ENCODE measurements around the gene SEPHS2.
A peak's percentile ranks its signal among the peaks of the same experiment; 100 is the strongest.
"Not testable (repeated sequence)": the region's sequence is repeated elsewhere in the genome, so short reads cannot be mapped to it uniquely, and the experiment has no call there.

The SEPHS2 gene

DNA sequence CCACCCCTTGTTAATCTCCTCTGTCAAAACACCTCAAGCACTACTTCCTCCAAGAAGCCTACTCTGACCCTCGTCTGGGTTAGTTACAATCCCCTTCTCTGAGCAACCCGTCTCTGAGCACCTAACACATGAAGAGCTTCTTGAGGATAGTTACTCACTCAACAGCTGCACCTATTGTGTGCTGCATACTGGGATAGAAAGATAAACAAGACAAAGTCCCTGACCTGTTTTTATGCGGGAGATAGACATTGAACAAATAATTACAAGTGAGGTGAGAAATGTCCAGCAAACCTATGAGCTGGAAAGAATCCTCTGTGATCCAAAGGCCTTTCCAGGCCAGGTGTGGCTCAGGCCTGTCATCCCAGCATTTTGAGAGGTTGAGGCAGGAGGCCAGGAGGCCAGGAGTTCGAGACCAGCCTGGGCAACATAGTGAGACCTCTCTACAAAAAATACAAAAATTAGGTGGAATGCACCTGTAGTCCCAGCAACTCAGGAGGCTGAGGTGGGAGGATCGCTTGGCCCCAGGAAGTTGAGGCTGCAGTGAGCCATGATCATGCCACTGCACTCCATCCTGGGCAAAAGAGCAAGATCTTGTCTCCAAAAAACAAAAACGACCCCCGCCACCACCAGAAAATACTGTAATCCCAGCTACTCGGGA lies 43.8 kb downstream of the SEPHS2 start:
- H3K4me3 ChIP-seq (ENCODE audit: insufficient read depth, low read depth, low read length, poor library complexity, severe bottlenecking): no peak overlapping the region
- H3K9me3 ChIP-seq (ENCODE audit: control insufficient read depth, low read length): no peaks in the 10 kb centered on the region
- H3K27me3 ChIP-seq (replicated peaks; ENCODE audit: control insufficient read depth, insufficient read depth, low read length, poor library complexity, severe bottlenecking): no peaks in the 10 kb centered on the region
- DNase-seq: no peak
- H3K36me3 ChIP-seq (ENCODE audit: control insufficient read depth, insufficient read depth, low read length): peaks cover 14% of the 10 kb centered on the region
- H3K27ac ChIP-seq (ENCODE audit: insufficient read depth, low read length, poor library complexity, severe bottlenecking): no peak overlapping the region
- peaks cover 14% of the 10 kb centered on the region for H3K4me1 ChIP-seq (ENCODE audit: control insufficient read depth, insufficient read depth, low read length, poor library complexity, severe bottlenecking)

DNA sequence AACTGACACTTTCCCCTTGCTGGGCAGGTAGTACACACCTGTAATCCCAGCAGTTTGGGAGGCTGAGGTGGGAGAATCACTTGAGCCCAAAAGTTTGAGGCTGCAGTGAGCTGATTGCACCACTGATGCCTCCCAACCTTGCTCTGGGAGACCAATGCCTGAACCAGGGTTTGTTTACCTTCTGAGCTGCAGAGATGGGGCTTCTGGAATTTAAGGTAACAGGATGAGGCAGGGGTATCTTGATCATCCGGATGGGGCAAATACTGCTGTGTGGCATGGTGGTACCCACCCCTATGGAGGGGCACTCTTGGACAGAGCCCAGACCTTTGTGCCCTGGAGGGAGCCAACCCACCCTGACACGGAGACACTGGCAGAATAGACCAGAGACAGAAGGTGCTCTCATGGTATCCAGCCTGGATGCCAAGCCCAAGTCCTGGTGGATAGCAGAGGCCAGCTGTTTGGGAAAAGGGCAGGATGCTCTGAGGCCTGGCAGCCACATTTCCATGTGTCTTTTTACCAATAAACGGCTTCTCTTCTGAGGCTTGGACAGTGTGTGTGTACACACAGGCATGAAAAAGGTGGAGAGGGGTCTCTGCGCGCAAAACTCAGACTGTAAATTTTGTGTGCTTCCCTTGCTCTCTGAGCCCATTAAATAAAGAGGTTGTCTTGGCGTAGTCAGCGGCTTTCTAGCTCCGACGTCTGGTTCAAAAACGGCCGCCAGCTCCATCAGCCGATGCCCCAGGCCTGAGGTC lies 46.1 kb downstream of the SEPHS2 start:
- Histone ChIP-seq H3K9me3 (ENCODE audit: control insufficient read depth, low read length) (no peaks in the 10 kb centered on the region), H3K36me3 (ENCODE audit: control insufficient read depth, insufficient read depth, low read length) (peaks cover 14% of the 10 kb centered on the region), H3K27ac (ENCODE audit: insufficient read depth, low read length, poor library complexity, severe bottlenecking) (peak overlapping the region; percentile 30), H3K4me1 (ENCODE audit: control insufficient read depth, insufficient read depth, low read length, poor library complexity, severe bottlenecking) (peaks cover 18% of the 10 kb centered on the region), H3K4me3 (ENCODE audit: insufficient read depth, low read depth, low read length, poor library complexity, severe bottlenecking) (peak overlapping the region; percentile 75), H3K27me3 (replicated peaks; ENCODE audit: control insufficient read depth, insufficient read depth, low read length, poor library complexity, severe bottlenecking) (no peaks in the 10 kb centered on the region)
- no peak for DNase-seq

DNA sequence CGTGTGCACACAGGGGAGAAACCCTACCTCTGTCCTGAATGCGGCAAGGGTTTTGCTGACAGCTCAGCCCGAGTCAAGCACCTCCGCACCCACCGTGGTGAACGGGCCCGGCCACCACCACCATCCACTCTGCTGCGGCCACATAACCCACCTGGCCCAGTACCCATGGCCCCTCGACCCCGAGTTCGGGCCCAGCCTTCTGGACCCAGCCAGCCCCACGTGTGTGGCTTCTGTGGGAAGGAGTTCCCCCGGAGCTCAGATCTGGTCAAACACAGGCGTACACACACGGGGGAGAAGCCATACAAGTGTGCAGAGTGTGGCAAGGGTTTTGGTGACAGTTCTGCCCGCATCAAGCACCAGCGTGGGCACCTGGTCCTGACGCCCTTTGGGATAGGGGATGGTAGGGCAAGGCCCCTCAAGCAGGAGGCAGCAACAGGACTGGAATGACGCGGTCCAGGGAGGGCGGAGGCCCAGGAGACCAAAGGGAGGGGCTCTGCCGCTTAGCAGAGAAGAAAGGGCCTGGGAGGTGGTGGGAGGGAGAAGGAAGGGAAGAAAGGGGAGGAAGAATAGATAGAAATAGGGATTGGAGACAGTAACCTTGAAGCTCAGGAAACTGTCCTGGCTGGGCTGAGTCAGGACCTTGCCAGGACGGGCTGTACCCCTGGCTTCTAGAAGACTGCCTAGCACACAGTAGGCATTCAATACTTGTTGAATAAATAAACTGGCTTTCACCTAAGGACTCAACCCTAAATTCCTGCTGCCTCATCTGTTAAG lies 46.8 kb downstream of the SEPHS2 start:
- Histone ChIP-seq H3K4me3 (ENCODE audit: insufficient read depth, low read depth, low read length, poor library complexity, severe bottlenecking) (no peak overlapping the region), H3K27ac (ENCODE audit: insufficient read depth, low read length, poor library complexity, severe bottlenecking) (peak overlapping the region; percentile 30), H3K27me3 (replicated peaks; ENCODE audit: control insufficient read depth, insufficient read depth, low read length, poor library complexity, severe bottlenecking) (no peaks in the 10 kb centered on the region), H3K4me1 (ENCODE audit: control insufficient read depth, insufficient read depth, low read length, poor library complexity, severe bottlenecking) (peaks cover 18% of the 10 kb centered on the region), H3K36me3 (ENCODE audit: control insufficient read depth, insufficient read depth, low read length) (peaks cover 14% of the 10 kb centered on the region), H3K9me3 (ENCODE audit: control insufficient read depth, low read length) (no peaks in the 10 kb centered on the region)
- DNase-seq: no peak

DNA sequence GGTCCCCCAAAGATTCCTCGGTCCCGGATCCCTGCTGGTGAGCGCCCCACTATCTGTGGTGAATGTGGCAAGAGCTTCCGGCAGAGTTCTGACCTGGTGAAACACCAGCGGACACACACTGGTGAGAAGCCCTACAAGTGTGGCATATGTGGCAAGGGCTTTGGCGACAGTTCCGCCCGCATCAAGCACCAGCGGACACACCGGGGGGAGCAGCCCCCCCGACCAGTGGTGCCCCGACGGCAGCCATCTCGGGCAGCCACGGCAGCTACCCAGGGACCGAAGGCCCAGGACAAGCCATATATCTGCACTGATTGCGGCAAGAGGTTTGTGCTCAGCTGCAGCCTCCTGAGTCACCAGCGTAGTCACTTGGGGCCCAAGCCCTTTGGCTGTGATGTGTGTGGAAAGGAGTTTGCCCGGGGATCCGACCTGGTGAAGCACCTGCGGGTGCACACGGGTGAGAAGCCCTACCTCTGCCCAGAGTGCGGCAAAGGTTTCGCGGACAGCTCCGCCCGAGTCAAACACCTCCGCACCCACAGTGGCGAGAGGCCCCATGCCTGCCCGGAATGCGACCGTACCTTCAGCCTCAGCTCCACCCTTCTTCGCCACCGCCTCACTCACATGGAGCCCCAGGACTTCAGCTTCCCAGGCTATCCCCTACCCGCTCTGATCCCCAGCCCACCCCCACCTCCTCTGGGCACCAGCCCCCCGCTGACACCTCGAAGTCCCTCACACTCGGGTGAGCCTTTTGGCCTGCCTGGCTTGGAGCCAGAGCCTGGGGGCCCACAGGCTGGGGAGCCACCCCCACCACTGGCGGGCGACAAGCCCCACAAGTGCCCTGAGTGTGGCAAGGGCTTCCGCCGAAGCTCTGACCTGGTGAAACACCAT lies 47.7 kb downstream of the SEPHS2 start:
- DNase-seq: no peak
- Histone ChIP-seq H3K27ac (ENCODE audit: insufficient read depth, low read length, poor library complexity, severe bottlenecking) (no peak overlapping the region), H3K36me3 (ENCODE audit: control insufficient read depth, insufficient read depth, low read length) (peaks cover 14% of the 10 kb centered on the region), H3K9me3 (ENCODE audit: control insufficient read depth, low read length) (no peaks in the 10 kb centered on the region), H3K4me1 (ENCODE audit: control insufficient read depth, insufficient read depth, low read length, poor library complexity, severe bottlenecking) (peaks cover 18% of the 10 kb centered on the region), H3K27me3 (replicated peaks; ENCODE audit: control insufficient read depth, insufficient read depth, low read length, poor library complexity, severe bottlenecking) (no peaks in the 10 kb centered on the region), H3K4me3 (ENCODE audit: insufficient read depth, low read depth, low read length, poor library complexity, severe bottlenecking) (no peak overlapping the region)

DNA sequence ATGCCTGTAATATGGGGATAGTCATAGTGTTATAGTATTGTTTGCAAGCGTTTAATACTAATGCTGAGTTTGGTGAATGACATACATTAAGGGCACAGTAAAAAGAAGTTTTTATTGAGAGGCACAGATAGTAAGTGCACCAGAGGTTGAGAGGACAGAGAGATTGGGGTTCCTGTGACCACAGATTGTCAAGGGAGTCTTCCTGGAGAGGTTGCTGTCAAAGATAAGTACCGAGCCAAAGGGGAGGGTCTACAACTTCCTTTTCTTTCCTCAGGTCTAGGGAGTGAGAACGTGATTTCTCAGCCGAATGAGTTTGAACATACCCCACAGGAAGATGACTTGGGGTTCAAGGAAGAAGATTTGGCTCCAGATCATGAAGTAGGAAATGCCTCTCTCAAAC lies 48.6 kb downstream of the SEPHS2 start:
- no peaks in the 10 kb centered on the region for H3K27me3 ChIP-seq (replicated peaks; ENCODE audit: control insufficient read depth, insufficient read depth, low read length, poor library complexity, severe bottlenecking)
- DNase-seq: no peak
- H3K4me1 ChIP-seq (ENCODE audit: control insufficient read depth, insufficient read depth, low read length, poor library complexity, severe bottlenecking): peaks cover 18% of the 10 kb centered on the region
- H3K9me3 ChIP-seq (ENCODE audit: control insufficient read depth, low read length): no peaks in the 10 kb centered on the region
- H3K4me3 ChIP-seq (ENCODE audit: insufficient read depth, low read depth, low read length, poor library complexity, severe bottlenecking): no peak overlapping the region
- no peak overlapping the region for H3K27ac ChIP-seq (ENCODE audit: insufficient read depth, low read length, poor library complexity, severe bottlenecking)
- H3K36me3 ChIP-seq (ENCODE audit: control insufficient read depth, insufficient read depth, low read length): peaks cover 14% of the 10 kb centered on the region

DNA sequence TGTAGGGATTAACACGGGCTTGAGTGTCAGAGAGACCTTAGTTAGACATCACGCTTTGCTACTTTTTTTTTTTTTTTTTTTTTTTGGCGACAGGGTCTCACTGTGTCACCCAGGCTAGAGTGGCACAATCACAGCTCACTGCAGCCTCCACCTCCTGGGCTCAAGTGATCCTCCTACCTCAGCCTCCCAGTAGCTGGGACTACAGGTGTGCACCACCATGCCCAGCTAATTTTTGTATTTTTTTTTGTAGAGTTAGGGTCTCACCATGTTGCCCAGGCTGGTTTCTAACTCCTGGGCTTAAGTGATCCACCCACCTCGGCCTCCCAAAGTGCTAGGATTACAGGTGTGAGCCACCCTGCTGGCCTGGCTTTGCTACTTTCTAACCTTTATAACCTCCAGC lies 49.0 kb downstream of the SEPHS2 start:
- not testable (repeated sequence) for H3K27me3 ChIP-seq (replicated peaks; ENCODE audit: control insufficient read depth, insufficient read depth, low read length, poor library complexity, severe bottlenecking); DNase-seq; H3K4me3 ChIP-seq (ENCODE audit: insufficient read depth, low read depth, low read length, poor library complexity, severe bottlenecking); H3K9me3 ChIP-seq (ENCODE audit: control insufficient read depth, low read length); H3K27ac ChIP-seq (ENCODE audit: insufficient read depth, low read length, poor library complexity, severe bottlenecking)
- Histone ChIP-seq H3K4me1 (ENCODE audit: control insufficient read depth, insufficient read depth, low read length, poor library complexity, severe bottlenecking) (peaks cover 18% of the 10 kb centered on the region), H3K36me3 (ENCODE audit: control insufficient read depth, insufficient read depth, low read length) (peaks cover 14% of the 10 kb centered on the region)

DNA sequence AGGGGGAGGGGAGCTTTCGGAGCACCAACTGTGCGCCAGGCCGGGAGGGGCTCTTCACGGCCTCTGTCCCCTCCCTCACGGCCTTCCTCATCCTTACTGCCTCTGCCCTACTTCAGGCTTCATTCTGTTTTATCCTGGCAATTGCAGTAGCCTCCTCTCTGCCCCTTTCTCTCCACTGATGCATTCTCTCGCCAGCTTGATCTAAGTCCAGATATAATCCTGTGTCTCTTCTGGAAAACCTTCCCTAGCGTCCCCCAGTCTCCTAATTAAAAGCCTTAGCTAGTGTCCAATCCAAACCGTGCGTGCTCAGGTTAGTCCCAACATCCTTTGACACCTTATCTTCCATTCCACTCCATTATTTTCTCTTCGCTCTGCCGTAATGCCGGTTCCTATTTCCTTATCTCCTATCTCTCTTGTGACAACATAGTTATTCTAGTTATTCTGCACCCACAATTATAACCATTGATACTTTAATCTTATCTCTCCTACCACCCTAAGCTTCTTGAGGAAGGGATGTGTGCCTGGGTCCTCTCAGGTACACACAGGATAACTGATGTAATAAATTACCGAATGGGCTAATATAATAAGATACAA lies 49.6 kb downstream of the SEPHS2 start:
- Histone ChIP-seq H3K4me3 (ENCODE audit: insufficient read depth, low read depth, low read length, poor library complexity, severe bottlenecking) (peak overlapping the region; percentile 71), H3K4me1 (ENCODE audit: control insufficient read depth, insufficient read depth, low read length, poor library complexity, severe bottlenecking) (peaks cover 18% of the 10 kb centered on the region), H3K27ac (ENCODE audit: insufficient read depth, low read length, poor library complexity, severe bottlenecking) (peak overlapping the region; percentile 61), H3K27me3 (replicated peaks; ENCODE audit: control insufficient read depth, insufficient read depth, low read length, poor library complexity, severe bottlenecking) (no peaks in the 10 kb centered on the region), H3K36me3 (ENCODE audit: control insufficient read depth, insufficient read depth, low read length) (peaks cover 14% of the 10 kb centered on the region), H3K9me3 (ENCODE audit: control insufficient read depth, low read length) (no peaks in the 10 kb centered on the region)
- DNase-seq: no peak

DNA sequence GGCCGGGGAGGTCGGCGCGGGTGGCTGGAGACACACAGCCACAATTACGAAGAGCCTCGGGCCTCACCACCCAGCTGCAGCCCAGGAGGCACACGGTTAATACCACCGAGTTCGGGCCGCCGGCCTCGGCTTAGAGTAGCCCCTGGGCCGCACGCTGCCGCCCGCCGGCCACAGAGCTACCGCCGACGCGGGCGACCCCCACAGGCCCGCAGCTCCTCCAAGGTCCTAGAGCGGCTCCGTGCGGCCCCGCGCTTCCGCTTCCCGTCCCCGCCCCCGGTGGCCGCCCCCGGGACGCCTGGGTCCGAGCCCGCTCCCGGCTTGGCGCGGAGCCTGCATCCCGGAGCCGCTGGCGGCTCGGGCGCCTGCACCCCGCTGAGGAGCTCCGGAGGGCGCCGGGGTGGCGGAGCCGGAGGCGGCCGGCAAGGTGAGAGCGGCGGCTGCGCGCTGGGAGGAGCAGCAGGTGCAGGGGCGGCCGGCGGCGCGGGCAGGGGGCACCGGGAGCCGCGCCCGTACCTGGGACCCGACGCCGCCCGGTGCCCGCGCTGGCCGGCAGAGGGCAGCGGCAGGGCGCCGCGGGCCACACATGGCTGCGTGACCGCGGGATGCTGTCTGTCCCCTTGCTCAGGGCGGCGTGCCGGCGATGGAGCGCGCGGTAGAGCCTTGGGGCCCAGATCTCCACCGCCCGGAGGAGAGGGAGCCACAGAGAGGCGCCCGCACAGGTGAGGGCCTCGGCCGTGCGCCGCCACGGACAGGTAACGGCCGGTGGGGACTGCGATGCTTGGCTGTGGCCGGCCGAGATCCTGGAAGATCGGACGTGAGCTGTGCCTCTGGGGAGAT lies 50.3 kb downstream of the SEPHS2 start, which contains the start of gene ZNF48:
Gene ZNF48 (plus strand): TSS at position 266 of the 837 bp plus-strand sequence. CDS start 375 bp downstream, at position 641.
- peak; percentile 19 to 36 (median 34) for DNase-seq
- H3K27ac ChIP-seq (ENCODE audit: insufficient read depth, low read length, poor library complexity, severe bottlenecking): peak within 1 kb of the TSS; percentile 61
- peaks cover 16% of the 10 kb centered on the region for H3K4me1 ChIP-seq (ENCODE audit: control insufficient read depth, insufficient read depth, low read length, poor library complexity, severe bottlenecking)
- no peaks in the 10 kb centered on the region for H3K9me3 ChIP-seq (ENCODE audit: control insufficient read depth, low read length)
- H3K27me3 ChIP-seq (replicated peaks; ENCODE audit: control insufficient read depth, insufficient read depth, low read length, poor library complexity, severe bottlenecking): no peaks in the 10 kb centered on the region
- peaks cover 14% of the 10 kb centered on the region for H3K36me3 ChIP-seq (ENCODE audit: control insufficient read depth, insufficient read depth, low read length)
- peak within 1 kb of the TSS; percentile 71 for H3K4me3 ChIP-seq (ENCODE audit: insufficient read depth, low read depth, low read length, poor library complexity, severe bottlenecking)
